Activated CD4-positive, alpha-beta T cell treated with anti-CD3 and anti-CD28 coated beads, Interleukin-2, amount 50 U/mL, for 1 hour (primary cell): Measurements from ENCODE around the gene TMEM126A.
A peak's percentile ranks its signal among the peaks of the same experiment; 100 is the strongest.
"Not testable (repeated sequence)": the region's sequence is repeated elsewhere in the genome, so short reads cannot be mapped to it uniquely, and the experiment has no call there.

Experiments
- DNase-seq: peaks from one replicate; pipeline ENCODE4 v3.0.0-alpha.2; 2020

Gene TMEM126A

DNA sequence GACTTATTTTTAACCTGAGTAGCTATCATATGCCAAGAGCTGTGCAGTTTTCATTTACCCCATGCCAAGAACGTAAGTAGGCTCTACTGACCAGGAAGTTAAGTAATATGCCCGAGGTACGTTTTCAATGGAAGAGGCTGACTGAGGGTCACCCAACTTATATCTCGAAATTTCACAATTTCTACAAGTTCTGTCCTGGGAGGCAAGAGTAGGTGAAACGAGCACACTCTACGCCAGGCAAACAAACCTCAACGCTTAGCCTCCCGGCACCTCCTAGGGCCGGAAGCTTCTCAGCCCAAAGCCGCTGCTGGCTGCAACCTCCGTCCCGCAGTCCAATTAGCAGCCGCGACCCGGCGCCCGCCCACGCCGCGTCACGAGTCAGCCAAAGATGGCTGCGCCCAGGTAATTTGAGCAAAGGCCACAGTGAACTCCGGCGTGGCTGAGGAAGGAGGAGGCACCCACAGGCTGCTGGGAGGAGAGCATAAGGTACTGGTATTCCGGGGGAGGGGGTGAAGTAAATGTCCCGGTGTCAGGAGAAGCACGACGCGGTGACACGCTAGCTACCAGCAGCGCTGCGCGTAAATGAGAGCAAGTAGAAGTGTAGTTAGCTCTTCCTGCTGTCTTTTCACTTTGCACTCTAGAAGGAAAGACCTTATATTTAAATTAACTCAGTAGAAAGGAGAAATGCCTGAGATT, at the start of gene TMEM126A:
TMEM126A (plus strand) TSS at position 364 of the 696 bp plus-strand sequence. CDS start 2,289 bp downstream, outside the sequence.
- peak; percentile 90 for DNase-seq

DNA sequence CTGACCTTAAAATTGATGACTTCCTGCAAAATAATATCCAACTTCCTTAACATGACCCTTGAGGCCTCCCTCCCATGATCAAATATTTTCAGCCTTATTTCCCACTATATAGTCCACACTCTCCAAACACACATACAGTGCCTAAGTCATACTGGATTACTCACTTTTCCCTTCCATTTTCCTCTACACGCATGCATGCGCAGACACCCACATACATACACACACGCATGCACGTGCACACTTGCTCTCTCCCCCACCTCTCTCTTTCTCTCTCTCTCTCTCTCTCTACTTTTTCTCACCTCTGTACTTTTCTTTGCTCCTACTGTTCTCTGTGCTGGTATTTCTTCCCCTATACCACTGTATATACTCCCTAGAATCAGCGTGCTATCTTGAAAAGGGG, 48.7 kb upstream of the TMEM126A start:
- no peak for DNase-seq

DNA sequence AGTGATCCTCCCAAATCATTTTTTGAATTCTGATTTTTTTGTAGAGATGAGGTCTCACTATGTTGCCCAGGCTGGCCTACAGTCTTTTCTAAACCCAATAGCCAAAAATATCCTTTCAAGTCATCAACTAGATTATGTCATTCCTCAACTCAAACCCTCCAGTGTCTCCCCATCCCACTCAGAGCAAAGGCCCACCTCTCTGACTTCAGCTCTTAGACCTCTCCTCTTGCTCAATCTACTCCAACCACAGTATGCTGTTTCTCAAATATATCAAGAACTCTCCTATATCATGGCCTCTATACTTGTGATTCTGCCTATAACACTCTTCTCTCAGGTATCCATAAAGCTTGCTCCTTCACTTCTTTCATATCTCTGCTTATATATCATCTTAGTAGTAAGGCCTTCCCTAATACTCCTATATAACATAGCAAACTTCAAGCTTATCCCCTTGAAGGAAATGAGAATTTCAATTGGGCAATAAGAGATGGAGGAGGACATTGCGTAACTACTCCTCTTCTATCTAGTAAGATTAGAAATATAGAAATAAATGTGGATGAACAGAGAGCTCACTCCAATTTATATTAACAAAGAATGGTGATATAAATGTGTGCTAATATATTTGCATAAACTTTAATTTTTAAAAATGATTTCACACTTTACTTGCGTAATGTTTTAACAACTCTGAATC, 45.1 kb upstream of the TMEM126A start:
- no peak for DNase-seq

DNA sequence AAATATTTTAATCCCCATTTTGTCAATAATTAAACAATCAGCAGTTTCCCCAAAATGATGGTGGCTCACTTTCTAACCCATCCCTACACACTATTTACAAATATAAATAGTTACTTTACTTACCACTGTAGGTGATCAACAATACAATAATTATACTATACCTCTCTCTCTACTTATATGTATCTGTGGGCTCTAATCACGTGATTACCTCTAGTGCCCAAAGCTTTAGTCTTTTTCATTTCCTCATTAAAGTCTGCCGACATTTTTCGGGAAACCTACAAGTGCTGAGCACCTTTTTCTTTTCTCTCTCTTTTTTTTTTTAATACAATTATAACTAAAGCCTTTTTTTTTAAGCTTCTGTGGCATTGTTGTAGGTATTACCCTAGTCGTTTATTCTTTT, 44.5 kb upstream of the TMEM126A start:
- no peak for DNase-seq

DNA sequence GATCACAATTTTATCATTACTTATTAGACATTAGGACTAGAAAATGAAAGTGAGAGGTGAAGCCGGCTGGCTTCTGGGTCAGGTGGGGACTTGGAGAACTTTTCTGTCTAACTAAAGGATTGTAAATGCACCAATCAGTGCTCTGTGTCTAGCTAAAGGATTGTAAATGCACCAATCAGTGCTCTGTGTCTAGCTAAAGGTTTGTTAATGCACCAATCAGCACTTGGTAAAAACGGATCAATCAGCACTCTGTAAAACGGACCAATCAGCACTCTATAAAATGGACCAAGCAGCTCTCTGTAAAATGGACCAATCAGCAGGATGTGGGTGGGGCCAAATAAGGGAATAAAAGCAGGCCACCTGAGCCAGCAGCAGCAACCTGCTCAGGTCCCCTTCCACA, 41.5 kb upstream of the TMEM126A start:
- not testable (repeated sequence) for DNase-seq

DNA sequence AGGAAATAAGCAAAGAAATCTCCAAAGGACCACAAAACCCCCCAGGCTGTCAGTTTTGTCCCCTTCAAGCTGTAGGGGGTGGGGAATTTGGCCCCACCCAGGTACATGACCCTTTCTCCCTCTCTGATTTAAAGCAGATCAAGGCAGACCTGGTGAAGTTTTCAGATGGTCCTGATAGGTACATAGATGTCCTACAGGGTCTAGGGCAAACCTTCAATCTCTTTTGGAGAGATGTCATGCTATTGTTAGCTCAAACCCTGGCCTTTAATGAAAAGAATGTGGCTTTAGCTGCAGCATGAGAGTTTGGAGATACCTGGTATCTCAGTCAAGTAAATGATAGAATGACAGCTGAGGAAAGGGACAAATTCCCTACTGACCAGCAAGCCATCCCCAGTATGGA, 39.1 kb upstream of the TMEM126A start:
- DNase-seq: not testable (repeated sequence)

DNA sequence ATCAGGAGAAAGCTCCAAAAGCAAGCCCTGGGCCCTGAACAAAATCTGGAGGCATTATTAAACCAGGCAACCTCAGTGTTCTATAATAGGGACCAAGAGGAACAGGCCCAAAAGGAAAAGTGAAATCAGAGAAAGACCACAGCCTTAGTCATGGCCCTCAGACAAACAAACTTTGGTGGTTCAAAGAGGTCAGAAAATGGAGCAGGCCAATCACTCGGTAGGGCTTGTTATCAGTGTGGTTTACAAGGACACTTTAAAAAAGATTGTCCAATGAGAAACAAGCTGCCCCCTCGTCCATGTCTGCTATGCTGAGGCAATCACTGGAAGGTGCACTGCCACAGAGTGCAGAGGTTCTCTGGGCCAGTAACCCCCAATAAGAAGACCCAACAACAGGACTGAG, 38.5 kb upstream of the TMEM126A start:
- not testable (repeated sequence) for DNase-seq

DNA sequence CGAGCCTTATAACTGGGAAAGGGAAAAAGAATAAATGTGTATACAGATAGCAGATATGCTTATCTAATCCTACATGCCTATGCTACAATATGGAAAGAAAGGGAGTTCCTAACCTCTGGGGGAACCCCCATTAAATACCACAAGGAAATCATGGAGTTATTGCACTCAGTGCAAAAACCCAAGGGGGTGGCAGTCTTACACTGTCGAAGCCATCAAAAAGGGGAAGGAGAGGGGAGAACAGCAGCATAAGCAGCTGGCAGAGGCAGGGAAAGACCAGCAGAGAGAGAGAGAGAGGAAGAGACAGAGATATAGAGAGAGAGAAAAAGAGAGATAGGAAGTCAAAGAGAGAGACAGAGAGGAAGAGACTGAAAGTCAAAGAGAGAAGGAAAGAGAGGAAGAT, 36.1 kb upstream of the TMEM126A start:
- DNase-seq: not testable (repeated sequence)

DNA sequence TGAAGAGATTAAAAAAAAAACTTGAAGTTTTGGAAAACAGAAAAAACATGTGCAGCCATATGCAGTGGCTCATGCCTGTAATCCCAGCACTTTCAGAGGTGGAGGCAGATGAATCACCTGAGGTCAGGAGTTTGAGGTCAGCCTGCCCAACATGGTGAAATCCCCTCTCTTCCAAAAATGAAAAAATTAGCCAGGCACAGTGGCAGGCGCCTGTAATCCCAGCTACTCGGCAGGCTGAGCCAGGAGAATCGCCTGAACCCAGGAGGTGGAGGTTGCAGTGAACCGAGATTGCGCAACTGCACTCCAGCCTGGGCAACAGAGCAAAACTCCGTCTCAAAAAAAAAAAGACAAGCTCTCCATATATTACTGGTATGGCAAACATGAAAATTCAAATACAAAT, 28.3 kb upstream of the TMEM126A start:
- no peak for DNase-seq

DNA sequence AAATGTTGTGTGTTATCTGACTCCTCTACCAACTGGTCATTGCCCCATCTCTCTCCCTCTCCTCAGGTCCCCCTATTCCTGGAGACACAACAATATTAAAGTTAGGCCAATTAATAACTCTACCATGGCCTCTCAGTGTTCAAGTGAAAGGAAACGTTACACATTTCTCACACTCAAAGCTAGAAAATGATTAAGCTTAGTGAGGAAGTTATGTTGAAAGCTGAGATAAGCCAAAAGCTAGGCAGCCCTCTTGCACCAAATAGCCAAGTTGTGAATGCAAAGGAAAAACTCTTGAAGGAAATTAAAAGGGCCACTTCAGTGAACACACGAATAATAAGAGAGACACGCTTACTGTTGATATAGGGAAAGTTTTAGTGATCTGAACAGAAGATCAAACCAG, 27.5 kb upstream of the TMEM126A start:
- no peak for DNase-seq

DNA sequence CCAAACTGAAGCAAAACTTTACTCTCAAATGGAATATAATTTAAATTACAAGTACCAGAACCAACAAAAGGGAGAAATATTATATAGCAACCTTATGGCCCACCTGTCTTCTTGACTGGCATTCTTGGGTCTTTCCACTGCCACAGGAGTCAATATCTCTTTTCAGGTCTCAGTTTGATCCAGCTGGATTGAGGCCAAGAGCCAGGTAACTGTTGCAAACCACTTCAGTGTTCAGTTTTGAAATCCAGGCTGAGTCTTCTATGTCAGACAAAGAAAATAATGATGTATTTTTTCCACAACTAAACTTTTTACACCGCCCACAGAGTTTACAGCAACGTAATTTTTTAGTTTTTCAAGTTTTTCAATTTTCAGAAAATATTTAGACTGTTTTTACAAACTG, 21.3 kb upstream of the TMEM126A start:
- no peak for DNase-seq

DNA sequence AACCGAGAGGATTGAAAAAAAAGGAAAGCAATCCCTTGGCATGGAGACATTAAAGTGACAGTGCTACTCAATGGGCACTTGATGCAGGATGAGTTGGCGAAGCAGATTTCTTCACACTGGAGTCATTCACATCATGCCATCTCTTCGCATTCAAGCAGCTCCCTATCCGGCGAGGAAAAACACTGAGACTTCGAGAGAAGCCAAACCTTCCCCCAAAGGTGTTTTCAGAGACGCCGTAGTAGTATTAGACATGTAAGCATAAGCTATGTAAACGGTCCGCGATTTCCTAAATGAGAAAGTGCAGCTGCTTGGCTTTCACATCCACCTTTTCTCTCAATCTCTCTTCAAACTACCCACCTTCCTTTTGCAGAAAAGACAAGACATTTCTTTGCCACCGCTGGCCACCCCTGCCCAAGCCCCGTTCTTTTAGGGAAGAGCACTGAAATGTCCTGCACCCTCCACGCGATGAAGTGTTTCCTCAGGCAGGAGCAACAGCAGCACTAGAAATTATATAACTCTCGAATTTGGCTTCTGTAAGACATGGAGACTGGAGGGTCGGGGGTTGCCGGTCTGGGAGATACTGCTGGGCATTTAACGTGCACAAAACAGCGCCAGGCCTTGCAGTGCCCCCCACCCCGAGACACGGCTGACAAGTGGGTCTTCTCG, 20.3 kb upstream of the TMEM126A start, which contains the start of gene DLG2:
DLG2 (minus strand) TSS at position 13 of the 666 bp plus-strand sequence.
- DNase-seq: no peak

DNA sequence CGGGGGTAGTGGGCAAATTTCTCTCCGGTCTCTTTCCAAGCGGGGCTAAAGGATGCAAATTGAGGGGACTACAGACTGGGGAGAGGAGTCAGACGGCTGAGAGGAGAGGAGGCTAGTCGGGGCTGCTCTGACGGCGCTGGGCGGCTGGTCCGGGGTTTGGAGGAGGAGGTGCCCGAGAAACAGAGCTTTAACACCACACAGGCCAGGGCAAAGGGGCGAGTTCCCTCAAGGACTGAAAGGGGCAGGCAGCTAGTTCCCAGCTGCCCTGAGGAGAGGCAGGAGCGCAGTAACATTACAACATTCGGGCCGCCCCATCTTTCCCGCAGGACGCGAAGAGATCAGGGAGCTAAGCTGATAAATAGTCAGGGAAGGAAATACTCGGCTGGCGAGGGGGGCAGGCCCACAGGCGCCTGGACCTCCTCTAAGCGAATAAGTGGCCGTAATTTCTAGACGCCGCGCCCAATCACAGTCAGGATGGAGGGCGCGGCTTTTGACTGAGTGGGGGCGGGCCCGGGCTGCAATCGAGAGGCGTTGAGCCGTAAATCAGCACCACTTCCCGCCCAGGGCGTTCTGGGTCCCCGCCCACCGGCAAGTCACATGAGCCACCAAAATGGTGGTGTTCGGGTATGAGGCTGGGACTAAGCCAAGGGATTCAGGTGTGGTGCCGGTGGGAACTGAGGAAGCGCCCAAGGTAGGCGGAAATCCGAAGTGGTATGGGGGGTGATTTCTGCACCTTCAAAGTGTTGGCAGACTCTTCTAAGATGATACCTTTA, 19.6 kb upstream of the TMEM126A start, which contains the start of gene TMEM126B:
TMEM126B (plus strand) TSS at position 596 of the 773 bp plus-strand sequence; CDS start at position 611, 15 bp downstream.
- peak; percentile 95 for DNase-seq

DNA sequence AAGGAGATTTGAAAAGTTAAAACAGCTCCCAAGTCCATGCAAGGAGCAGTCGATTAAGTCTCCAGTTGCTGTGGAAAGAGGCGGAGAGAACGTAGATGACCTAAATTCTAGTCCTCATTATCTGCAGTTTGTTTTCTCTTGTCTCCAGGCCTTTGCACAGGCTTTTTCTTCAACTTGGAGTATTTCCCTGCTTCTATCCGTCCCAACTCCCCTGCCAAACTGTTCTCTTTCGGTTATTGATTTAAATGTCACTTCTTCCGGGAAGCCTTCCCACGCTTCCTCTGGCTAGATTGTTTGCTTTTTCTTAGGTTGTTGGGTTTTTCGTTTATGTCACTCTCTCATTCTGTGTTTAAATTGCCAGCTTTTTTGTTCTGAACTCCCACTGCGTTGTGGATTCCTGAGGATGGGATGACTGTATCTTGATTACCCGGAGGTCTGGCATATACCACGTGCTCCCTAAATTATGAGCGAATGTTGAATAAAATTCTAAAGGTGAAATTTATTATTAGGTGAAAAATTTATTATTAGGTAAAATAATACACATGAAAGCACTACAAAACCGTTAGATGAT, 18.9 kb upstream of the TMEM126A start:
- DNase-seq: no peak

DNA sequence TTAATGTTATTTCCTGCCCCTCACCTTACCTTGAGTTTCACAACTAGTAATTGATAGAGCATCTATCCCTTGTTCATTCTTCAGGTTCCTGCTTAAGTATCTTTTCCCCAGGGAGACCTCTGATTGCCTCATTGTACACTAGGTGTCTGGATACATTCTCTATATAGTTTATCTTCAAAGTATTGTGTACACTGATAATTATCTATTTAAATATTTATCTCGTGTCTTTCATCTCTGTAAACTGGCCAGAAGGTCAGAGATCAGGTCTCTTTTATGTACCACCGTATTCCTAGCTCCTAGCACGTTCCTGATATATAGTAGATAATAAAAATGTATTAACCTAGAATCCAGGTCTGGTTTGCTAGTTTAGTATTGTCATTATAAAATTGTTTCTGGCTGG, 13.0 kb upstream of the TMEM126A start:
- no peak for DNase-seq

DNA sequence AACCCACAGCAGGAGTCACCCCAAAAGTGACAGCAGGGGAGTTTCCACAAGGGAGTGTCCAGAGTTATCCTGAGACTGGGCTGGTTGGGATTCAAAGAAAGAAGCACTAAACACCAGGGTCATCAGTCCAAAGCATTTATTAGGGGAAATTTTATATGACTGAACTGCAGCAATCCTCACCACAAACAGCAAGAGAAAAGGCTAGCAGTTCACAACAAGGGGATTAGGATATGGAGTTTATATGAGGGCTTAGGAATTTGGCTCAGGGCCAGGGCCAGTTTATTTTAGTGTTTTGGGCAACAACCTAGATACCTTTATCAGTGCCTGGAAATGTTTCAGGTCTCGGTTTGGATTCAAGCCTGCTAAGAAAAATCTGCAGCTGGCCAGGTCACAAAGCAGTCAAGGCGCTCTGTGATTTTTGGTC, 4.6 kb upstream of the TMEM126A start:
- no peak for DNase-seq

DNA sequence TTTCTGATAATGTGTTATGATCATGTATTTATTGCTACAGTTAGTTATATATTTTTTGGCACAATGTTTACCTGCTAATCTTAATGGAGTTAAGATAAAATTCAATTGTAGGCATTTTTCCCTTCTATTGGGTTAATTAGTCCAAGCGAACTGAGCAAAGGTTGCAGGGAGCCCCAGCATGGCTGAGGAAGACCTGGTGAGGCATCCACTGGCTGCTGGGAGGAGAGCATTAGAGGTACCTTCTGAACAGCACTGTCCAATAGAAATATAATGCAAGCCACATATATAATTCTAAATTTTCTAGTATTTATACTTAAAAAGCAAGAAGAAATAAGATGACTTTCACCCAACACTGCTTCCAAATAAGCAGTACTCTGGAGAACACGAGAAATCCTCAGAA, 689 bp upstream of the TMEM126A start:
- DNase-seq: no peak

DNA sequence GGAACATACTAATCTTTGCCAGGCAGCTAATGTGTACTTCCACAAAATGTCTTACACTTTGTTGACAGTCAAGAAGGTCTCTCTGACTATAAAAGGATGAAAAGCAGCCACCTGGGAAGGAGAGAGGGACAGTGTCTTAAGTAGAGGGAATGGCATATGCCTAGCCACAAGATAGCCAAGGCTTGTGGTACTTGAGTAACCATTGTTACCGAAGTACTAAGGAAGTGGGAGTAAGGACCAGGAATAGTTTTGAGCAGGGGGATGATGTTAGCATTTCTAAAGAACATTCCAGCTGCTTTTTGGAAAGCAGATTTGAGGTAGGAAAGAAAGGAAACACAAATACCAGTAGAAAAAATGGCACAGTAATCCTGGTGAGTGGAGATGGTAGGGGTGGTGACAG, 3.4 kb downstream of the TMEM126A start:
- DNase-seq: no peak

DNA sequence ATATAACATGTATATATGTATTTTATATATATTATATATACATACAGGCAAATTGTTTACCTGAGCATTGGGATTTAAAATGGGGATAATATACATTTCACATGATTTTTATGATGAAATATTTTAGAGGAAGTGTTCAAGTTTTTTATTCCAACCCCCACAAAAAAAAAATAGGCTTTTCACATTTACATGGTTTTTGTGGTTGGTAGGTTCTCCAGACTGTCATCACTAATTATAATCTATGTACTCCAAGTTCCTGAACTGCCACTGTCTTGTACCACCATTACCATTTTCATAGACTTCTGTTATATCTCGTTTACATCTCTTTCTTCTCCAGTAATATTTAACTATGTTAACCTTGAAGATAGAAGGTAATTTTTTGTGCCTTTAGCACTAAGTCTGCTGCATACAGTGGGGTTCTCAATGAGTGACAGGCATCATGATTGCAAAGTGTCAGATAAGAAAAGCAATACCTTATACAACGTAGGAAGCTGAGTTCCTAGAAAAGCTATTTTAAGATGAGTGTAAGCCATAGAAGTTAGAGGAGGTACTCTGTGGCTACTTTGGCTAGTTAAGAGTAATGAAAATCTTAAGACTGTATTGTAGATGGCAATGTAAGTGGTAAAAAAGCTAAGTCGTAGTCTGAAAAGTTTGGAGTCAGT, 5.2 kb downstream of the TMEM126A start:
- no peak for DNase-seq

DNA sequence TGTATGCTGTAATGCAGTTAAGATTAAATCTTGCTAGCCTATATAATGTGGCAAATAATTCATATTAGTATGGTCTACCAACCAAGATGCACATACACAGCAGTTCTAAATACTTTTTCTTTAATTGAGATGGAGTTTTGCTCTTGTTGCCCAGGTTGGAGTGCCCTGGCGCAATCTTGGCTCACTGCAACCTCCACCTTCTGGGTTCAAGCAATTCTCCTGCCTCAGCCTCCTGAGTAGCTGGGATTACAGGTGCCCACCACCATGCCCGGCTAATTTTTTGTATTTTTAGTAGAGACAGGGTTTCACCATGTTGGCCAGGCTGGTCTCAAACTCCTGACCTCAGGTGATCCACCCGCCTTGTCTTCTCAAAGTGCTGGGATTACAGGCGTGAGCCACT, 6.6 kb downstream of the TMEM126A start:
- not testable (repeated sequence) for DNase-seq

DNA sequence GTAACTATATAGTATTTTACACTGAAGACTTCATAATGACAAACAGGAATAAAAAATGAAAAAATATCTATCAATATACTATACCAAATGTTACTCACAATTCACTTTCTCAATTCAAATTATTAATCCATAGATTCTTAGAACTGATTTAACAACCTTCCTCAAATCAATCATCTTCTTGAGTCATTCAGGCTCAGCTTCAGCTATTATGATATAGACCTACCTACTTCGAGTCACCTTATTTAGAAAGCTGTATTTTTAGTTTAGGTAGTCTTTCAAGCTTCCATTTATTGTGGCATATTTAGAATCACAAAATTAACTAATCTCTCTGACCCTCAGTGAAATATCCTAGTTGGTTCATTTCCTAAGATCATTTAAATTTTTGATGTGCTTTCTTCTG, 9.0 kb downstream of the TMEM126A start:
- no peak for DNase-seq

DNA sequence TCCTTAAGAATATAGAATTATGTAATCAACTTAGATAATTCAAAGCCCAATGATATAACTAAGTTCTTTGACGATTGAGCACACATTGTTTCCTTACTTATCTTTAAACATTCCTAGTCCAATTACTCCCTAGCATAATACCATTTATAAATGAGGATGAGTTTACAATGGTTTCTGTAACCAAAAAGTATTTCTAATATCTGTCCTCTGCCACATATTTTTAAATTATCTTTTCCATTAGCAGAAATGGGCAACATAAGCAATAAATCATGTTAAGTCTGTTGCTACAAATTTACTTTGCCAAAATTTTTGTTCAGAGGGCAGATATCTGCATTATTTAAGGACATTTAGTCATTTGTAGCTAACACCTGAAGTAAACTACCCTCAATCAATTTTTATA, 10.4 kb downstream of the TMEM126A start:
- DNase-seq: no peak
